GM19468 (cell line): ENCODE data around the gene KCND3.

Experiments used
- ATAC-seq: cut with Tn5 transposase; IDR thresholded peaks from one replicate; pipeline ENCODE4 v1.9.1; 2021; ENCODE audit warnings: mild to moderate bottlenecking, moderate library complexity, moderate number of reproducible peaks; ENCODE audit not compliant: unreplicated experiment; ENCODE audit errors: extremely low read depth

KCND3 gene

GRCh38 chr1:111856411-111857185, 132.9 kb downstream of the KCND3 start:
- ATAC-seq, result no peak

GRCh38 chr1:111855260-111855659, 134.2 kb downstream of the KCND3 start:
- no peak for ATAC-seq

- no peak for ATAC-seq
These were observed 137.2 kb downstream of the KCND3 start for GRCh38 chr1:111852261-111852721.

GRCh38 chr1:111851552-111851951, 137.9 kb downstream of the KCND3 start:
- no peak for ATAC-seq

GRCh38 chr1:111850109-111850508, 139.4 kb downstream of the KCND3 start:
- no peak for ATAC-seq

- ATAC-seq, result no peak
These were observed 140.5 kb downstream of the KCND3 start for GRCh38 chr1:111848852-111849545.

- ATAC-seq, result no peak
These were observed 142.0 kb downstream of the KCND3 start for GRCh38 chr1:111847466-111847865.

GRCh38 chr1:111846842-111847241, 142.6 kb downstream of the KCND3 start:
- ATAC-seq, result no peak

GRCh38 chr1:111843177-111843576, 146.3 kb downstream of the KCND3 start:
- no peak for ATAC-seq

- no peak for ATAC-seq
These were observed 147.1 kb downstream of the KCND3 start for GRCh38 chr1:111842411-111842810.

- ATAC-seq, result no peak
These were observed 147.7 kb downstream of the KCND3 start for GRCh38 chr1:111841746-111842145.

GRCh38 chr1:111841189-111841588, 148.3 kb downstream of the KCND3 start:
- ATAC-seq, result no peak

GRCh38 chr1:111837393-111837792, 152.1 kb downstream of the KCND3 start:
- ATAC-seq, result no peak

- ATAC-seq, result no peak
These were observed 153.4 kb downstream of the KCND3 start for GRCh38 chr1:111836111-111836510.

- ATAC-seq, result no peak
These were observed 154.0 kb downstream of the KCND3 start for GRCh38 chr1:111835514-111835913.

GRCh38 chr1:111834956-111835355, 154.5 kb downstream of the KCND3 start:
- ATAC-seq, result no peak

GRCh38 chr1:111833334-111833733, 156.1 kb downstream of the KCND3 start:
- ATAC-seq, result no peak

GRCh38 chr1:111832521-111833155, 156.8 kb downstream of the KCND3 start:
- ATAC-seq, result no peak

GRCh38 chr1:111831153-111831552, 158.3 kb downstream of the KCND3 start:
- ATAC-seq, result no peak

- ATAC-seq, result no peak
These were observed 161.5 kb downstream of the KCND3 start for GRCh38 chr1:111827946-111828345.

- ATAC-seq, result no peak
These were observed 163.2 kb downstream of the KCND3 start for GRCh38 chr1:111826278-111826677.
